GM20000 (cell line): ENCODE data around the gene FMN1.

ENCODE experiments used
- DNase-seq: peaks from one replicate; pipeline ENCODE4 v3.0.0; 2012; ENCODE audit warnings: low spot score
- TF ChIP-seq, protein P1 (sequence below): IDR thresholded peaks from 2 replicates; pipeline ENCODE4 v1.5.1; 2012; ENCODE audit warnings: mild to moderate bottlenecking, control low read depth; ENCODE audit errors: extremely low read depth, missing control alignments

The FMN1 gene

DNA sequence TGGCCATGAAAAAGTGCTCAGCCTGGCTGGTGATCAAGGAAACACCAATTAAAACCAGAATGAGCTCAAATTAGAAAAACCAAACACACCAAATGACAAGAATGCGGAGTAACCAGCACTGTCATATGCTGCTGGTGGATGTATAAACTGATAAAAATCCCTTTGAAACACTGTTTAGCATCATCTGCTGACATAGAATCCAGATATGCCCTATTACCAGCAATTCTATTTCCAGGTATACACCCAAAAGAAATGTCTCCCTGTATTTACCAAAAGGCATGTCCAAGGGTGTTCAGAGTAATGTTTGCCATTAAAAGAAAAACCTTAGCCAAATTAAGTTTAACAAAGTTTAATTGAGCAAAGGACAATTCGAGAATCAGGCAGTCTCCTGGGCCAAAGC is 138.6 kb downstream of the FMN1 start:
- DNase-seq: no peak
- TF ChIP-seq, protein P1, sequence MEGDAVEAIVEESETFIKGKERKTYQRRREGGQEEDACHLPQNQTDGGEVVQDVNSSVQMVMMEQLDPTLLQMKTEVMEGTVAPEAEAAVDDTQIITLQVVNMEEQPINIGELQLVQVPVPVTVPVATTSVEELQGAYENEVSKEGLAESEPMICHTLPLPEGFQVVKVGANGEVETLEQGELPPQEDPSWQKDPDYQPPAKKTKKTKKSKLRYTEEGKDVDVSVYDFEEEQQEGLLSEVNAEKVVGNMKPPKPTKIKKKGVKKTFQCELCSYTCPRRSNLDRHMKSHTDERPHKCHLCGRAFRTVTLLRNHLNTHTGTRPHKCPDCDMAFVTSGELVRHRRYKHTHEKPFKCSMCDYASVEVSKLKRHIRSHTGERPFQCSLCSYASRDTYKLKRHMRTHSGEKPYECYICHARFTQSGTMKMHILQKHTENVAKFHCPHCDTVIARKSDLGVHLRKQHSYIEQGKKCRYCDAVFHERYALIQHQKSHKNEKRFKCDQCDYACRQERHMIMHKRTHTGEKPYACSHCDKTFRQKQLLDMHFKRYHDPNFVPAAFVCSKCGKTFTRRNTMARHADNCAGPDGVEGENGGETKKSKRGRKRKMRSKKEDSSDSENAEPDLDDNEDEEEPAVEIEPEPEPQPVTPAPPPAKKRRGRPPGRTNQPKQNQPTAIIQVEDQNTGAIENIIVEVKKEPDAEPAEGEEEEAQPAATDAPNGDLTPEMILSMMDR: no peak

DNA sequence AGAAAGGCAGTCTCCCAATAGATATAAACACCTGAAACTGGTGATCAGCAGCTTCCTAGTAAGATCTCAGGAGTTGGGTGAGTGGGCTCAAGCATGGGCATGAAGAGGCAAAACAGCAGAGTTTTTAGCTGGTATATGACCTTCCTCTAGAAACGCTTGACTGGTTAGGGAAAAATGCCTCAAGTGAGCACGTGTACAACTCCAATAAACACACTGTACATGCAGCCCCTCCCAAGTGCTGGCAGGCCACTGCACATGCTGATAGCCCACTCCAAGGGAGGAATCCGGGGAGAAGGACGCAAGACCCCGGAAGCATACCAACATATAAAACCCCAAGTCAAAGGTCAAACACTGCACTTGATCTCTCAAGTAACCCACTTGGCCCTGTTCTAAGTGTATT is 143.0 kb downstream of the FMN1 start:
- TF ChIP-seq, protein P1: no peak
- DNase-seq: no peak

DNA sequence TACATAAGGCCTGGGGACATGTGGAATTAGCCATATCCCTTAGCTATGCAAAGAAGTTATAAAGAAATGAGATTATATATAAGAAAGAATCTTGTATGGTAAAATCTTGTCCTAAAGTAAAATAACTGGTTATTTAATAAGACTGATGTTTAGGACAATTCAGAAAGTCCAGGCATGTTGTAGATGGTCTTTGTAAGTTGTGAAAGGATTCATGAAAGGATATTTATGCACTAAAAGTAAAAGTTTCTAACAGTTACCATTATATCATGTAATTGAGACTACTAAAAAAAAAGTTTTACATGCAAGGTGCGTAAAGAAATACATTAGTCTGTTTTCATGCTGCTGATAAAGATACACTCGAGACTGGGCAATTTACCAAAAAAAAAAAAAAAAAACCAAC is 146.3 kb downstream of the FMN1 start:
- TF ChIP-seq, protein P1: no peak
- no peak for DNase-seq

DNA sequence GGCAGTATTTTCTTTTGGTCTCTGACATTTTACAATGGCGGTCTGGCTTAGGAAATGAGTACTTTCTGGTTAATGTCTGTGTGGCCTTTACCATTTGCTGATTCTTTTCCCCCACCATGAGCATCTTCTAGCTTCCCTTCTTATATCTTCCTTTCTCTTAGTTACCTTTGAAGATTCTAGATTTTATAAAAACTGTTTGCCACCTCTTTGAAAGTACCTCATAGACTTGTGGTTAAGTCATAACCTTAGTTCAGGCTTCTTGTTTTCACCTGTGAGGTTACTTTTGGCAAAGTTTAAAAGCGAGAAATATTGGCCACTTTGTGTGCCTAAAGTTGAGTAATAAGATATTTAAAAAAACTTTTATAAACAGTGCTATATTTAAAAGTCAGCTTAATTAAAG is 147.4 kb downstream of the FMN1 start:
- DNase-seq: no peak
- TF ChIP-seq, protein P1: no peak

DNA sequence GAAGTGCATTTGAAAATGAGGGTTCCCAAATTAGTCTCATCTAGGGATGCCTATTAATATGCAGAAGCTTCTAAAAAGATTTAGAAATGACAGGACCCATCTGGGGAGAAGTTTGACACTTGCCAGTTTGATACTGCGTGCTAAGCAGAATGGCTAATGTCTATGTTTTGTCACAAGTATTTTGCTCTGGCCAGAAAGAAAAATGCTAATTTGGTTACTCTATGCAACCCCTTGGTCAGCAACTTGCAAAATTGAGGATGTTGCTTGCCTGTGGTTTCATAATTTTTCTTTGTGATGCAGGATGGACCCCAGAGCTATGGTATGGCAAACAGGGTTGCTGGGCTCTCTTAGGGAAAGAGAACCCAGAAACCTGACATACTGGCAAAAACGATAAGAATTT is 148.2 kb downstream of the FMN1 start:
- DNase-seq: no peak
- TF ChIP-seq, protein P1: no peak

DNA sequence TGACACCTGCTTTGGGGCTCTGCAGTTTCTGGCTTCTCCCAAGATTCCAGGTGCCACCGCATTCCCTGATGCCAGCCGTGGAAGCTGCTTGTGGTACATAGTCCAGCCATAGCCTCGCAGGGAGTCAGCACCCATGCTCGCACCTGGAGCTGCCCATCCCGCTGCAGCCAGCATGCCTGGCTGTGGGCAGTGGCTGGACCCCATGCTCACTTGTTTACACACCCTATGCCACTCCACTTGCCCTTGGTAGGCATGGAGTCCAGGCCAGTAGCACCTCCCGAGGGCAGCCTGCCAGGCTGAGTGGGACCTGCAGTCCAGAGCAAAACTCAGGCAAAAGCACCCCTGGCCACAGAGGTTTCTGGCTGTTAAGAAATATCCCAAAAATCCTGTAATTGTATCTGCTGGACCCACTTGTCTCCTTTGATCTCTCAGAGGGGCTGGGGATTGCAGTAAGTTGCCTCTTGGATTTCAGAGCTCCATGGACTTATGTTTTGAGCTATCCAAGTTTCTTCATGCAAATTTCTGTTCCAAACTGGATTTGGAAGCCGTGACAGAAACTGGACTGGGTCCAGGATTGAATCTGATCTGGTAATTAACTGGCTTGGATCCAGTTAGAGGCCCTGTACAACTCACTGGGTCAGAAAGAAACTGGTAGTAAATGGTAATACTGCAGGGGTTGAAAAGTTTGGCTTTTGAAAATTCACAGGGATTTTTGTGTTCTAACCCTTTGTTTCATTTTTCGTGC is 149.3 kb downstream of the FMN1 start:
- TF ChIP-seq, protein P1: no peak
- DNase-seq: no peak

DNA sequence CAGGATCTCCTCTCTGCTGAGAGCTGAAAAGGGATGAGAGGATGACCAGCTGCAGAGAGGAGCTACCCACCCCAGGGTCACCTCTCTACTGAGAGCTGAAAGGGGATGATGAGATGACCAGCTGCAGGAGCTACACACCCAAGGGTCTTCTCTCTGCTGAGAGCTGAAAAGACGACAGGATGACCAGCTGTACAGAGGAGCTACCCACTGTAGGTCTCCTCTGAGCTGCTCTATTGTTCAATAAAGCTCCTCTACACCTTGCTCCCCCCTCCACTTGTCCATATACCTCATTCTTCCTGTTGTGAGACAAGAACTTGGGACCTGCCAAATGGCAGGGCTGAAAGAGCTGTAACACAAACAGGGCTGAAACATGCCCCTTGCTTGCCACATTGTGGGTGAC is 149.9 kb downstream of the FMN1 start:
- TF ChIP-seq, protein P1: no peak
- DNase-seq: no peak
